ENCODE results near the gene MGAT3. TPM values are rescaled to one million over a fixed set of nuclear protein-coding genes. Genes with fewer than 3 reads are reported as not detected.

MGAT3 gene
- total and polyA plus RNA-seq, 2 of the 13 experiments (the other 11 are each of a cell fraction or from before 2014, with no cell fraction given), result 0.11 to 0.15 TPM

GRCh38 chr22:39502109-39502788, 45.4 kb downstream of the MGAT3 start, which contains the start of gene MIEF1 (continued):
- TF ChIP-seq RERE (CRISPR knock-in tag; IDR thresholded peaks at IDR 0.05; ENCODE audit: low read depth) (no peak), CREB3 (CRISPR knock-in tag; IDR thresholded peaks at IDR 0.05) (no peak), AFF4 (CRISPR knock-in tag; IDR thresholded peaks at IDR 0.05) (no peak), NFIC (IDR thresholded peaks at IDR 0.05; ENCODE audit: low read length) (no peak), PCBP2 (optimal IDR thresholded peaks at IDR 0.05; ENCODE audit: low read depth, low read length, poor library complexity, severe bottlenecking) (no peak), PLSCR1 (CRISPR knock-in tag; IDR thresholded peaks at IDR 0.05; ENCODE audit: borderline replicate concordance) (no peak), STAT5B (CRISPR knock-in tag; IDR thresholded peaks at IDR 0.05) (0 out of 2 replicates have a peak, but pooled peaks have one; percentile 27), MED8 (CRISPR knock-in tag; IDR thresholded peaks at IDR 0.05; ENCODE audit: insufficient replicate concordance) (no peak), ZXDC (CRISPR knock-in tag; IDR thresholded peaks at IDR 0.05) (peak; percentile 99), CC2D1A (CRISPR knock-in tag; IDR thresholded peaks at IDR 0.05) (no peak), ZNF317 (CRISPR knock-in tag; IDR thresholded peaks at IDR 0.05) (no peak; the same call in 1 of the 2 replicates), KDM5B (CRISPR knock-in tag; IDR thresholded peaks at IDR 0.05; ENCODE audit: borderline replicate concordance) (peak; percentile 63; the same call in 1 of the 2 replicates), DR1 (CRISPR knock-in tag; IDR thresholded peaks at IDR 0.05) (no peak), ZNF772 (CRISPR knock-in tag; IDR thresholded peaks at IDR 0.05) (peak; percentile 52; the same call in 1 of the 2 replicates), REXO4 (CRISPR knock-in tag; IDR thresholded peaks at IDR 0.05; ENCODE audit: borderline replicate concordance) (no peak)
